Transverse colon (tissue), 4 donors: Measurements from ENCODE around the gene B9D1.

Experiments used
- CTCF ChIP-seq, 5 experiments: fragments of 200-600 bp in 3 of 5; fragments of 450-650 bp in 2 of 5; sonication (generic) in 3 of 5; IDR thresholded peaks; 1 replicate in 2 of 5; 2 replicates in 3 of 5; pipeline ENCODE4 v1.5.1; 2016 to 2017; ENCODE audit warnings: antibody characterized with exemption in 5 of 5, inconsistent platforms in 3 of 5, mild to moderate bottlenecking in 2 of 5, moderate library complexity in 1 of 5
- POLR2A ChIP-seq: fragments of 450-650 bp; IDR thresholded peaks from one replicate; pipeline ENCODE4 v1.6.1; 2016; ENCODE audit warnings: antibody characterized with exemption, mild to moderate bottlenecking, moderate library complexity
- POLR2AphosphoS5 ChIP-seq, 3 donors: sonication (generic); formaldehyde crosslinking; IDR thresholded peaks; one replicate each; pipeline ENCODE4 v1.6.1; 2016; ENCODE audit warnings: antibody characterized with exemption in 3 of 3

GRCh38 chr17:19337712-19338023 is 24.9 kb downstream of the B9D1 start:
- no peak for TF ChIP-seq CTCF (IDR thresholded peaks at IDR 0.05)
- TF ChIP-seq POLR2AphosphoS5 (IDR thresholded peaks at IDR 0.05) = no peak
- TF ChIP-seq POLR2A = no peak
